ENCODE results near the gene NR2C2.
A peak's percentile ranks its signal among the peaks of the same experiment; 100 is the strongest.

NR2C2 gene

GRCh38 chr3:14946236-14946635 is 1.1 kb upstream of the NR2C2 start:
- peak overlapping the region in 1 of 2 donors; percentile 94 for H3K27ac ChIP-seq
- peak overlapping the region; percentile 92 for H3K4me3 ChIP-seq
- TF ChIP-seq, protein P1, sequence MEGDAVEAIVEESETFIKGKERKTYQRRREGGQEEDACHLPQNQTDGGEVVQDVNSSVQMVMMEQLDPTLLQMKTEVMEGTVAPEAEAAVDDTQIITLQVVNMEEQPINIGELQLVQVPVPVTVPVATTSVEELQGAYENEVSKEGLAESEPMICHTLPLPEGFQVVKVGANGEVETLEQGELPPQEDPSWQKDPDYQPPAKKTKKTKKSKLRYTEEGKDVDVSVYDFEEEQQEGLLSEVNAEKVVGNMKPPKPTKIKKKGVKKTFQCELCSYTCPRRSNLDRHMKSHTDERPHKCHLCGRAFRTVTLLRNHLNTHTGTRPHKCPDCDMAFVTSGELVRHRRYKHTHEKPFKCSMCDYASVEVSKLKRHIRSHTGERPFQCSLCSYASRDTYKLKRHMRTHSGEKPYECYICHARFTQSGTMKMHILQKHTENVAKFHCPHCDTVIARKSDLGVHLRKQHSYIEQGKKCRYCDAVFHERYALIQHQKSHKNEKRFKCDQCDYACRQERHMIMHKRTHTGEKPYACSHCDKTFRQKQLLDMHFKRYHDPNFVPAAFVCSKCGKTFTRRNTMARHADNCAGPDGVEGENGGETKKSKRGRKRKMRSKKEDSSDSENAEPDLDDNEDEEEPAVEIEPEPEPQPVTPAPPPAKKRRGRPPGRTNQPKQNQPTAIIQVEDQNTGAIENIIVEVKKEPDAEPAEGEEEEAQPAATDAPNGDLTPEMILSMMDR (IDR thresholded peaks at IDR 0.05): no peak
- DNase-seq (ENCODE audit: low spot score): no peak

GRCh38 chr3:14946739-14947099 is 664 bp upstream of the NR2C2 start:
- Histone ChIP-seq H3K4me3 (peak overlapping the region; percentile 92), H3K27ac (peak overlapping the region; percentile 94 to 95)
- TF ChIP-seq, protein P1 (IDR thresholded peaks at IDR 0.05): no peak
- no peak for DNase-seq (ENCODE audit: low spot score)

- H3K4me3 ChIP-seq: peak overlapping the region; percentile 92
- peak overlapping the region; percentile 94 to 95 for H3K27ac ChIP-seq
- DNase-seq (ENCODE audit: low spot score): peak; percentile 98
- TF ChIP-seq, protein P1 (IDR thresholded peaks at IDR 0.05): no peak
Observed at GRCh38 chr3:14947886-14948608, 664 bp downstream of the NR2C2 start.

DNA sequence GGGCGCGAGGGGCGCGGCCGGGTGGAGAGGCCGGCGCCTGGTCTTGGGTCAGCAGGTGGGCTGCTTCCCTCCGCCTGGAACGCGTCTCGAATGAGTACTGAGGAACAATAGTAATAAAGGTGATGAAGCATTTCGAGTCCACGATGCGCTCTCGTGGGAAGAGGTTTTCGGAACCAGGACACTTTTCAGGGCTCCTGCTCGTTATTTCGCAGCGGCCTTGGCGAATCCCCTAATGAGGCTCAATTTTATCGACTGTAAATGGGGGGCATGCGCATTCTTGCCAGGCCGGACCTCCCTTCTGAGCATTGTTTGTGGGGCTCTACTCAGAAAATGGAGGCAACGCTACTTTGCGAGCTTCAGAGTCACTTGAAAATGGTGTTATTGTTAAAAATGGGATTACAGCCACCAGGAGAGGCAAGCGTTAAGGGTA is 1.2 kb downstream of the NR2C2 start:
- TF ChIP-seq, protein P1 (IDR thresholded peaks at IDR 0.05): no peak
- peak overlapping the region; percentile 94 to 95 for H3K27ac ChIP-seq
- no peak for DNase-seq (ENCODE audit: low spot score)
- H3K4me3 ChIP-seq: peak overlapping the region; percentile 92

DNA sequence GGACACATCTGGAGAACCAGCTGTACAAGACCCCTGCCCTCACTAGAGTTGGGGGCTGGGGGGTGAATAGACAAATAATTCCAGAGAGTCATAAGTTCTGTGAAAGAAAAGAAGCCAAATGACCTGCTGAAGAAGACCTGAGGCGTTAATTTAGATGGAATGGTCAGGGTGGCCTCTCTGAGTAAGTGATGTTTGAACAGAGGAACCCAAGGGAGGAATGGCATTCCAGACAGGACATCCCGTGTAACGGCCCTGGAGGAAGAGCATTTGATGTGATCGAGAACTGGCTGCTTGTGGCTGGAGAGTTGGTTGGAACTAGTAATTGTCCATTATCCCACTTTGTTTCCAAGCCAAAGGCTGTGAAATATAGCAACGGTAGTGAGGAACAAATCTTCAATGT is 1.7 kb downstream of the NR2C2 start:
- peak overlapping the region; percentile 94 to 95 for H3K27ac ChIP-seq
- TF ChIP-seq, protein P1 (IDR thresholded peaks at IDR 0.05): no peak
- H3K4me3 ChIP-seq: peak overlapping the region; percentile 92
- no peak for DNase-seq (ENCODE audit: low spot score)

DNA sequence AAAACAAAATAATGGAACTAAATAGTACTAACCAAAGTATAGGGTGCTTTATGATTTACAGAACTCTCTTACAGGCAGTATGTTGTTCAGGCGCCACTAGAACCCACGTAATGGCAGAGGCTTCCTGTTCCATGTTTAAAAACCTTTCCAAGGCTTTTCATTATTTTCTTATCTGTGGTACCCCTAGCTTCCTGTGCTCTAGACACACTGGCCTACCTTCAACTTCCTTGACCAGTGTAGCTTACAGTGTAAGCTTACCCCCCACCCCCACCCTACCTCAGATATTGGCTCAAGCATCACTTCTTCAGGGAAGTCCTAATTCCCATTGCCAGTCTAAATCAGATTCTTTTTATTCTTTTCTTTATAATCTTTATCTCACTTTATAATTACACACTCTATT is 2.9 kb downstream of the NR2C2 start:
- Histone ChIP-seq H3K27ac (no peak overlapping the region), H3K4me3 (no peak overlapping the region)
- TF ChIP-seq, protein P1 (IDR thresholded peaks at IDR 0.05): no peak
- no peak for DNase-seq (ENCODE audit: low spot score)

GRCh38 chr3:14957153-14957552 is 9.8 kb downstream of the NR2C2 start:
- no peak overlapping the region for H3K4me3 ChIP-seq
- TF ChIP-seq, protein P1 (IDR thresholded peaks at IDR 0.05): no peak
- no peak for DNase-seq (ENCODE audit: low spot score)
- no peak overlapping the region for H3K27ac ChIP-seq
